Measurements from ENCODE around the gene ARHGAP6.

DNA sequence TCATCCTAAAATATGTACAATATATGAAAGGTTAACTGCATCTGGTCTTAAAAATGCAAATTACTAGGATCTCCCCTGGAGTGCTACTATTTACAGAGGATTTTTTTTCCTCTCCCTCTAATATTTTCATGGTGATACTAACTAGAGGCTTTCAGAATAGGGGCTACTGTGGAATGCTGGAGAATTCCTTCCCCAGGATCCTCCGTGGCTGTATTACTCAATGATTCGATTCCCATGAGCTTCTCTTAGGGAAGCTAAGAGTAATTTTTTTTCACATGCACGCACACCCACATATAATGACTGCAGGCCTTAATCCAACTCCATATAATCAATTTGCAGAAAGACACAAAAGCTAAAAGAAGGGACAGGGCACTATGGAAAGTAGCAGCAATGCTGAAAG lies 184.7 kb downstream of the ARHGAP6 start:
- TF ChIP-seq, protein P1, sequence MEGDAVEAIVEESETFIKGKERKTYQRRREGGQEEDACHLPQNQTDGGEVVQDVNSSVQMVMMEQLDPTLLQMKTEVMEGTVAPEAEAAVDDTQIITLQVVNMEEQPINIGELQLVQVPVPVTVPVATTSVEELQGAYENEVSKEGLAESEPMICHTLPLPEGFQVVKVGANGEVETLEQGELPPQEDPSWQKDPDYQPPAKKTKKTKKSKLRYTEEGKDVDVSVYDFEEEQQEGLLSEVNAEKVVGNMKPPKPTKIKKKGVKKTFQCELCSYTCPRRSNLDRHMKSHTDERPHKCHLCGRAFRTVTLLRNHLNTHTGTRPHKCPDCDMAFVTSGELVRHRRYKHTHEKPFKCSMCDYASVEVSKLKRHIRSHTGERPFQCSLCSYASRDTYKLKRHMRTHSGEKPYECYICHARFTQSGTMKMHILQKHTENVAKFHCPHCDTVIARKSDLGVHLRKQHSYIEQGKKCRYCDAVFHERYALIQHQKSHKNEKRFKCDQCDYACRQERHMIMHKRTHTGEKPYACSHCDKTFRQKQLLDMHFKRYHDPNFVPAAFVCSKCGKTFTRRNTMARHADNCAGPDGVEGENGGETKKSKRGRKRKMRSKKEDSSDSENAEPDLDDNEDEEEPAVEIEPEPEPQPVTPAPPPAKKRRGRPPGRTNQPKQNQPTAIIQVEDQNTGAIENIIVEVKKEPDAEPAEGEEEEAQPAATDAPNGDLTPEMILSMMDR (IDR thresholded peaks at IDR 0.05; ENCODE audit: low read length) = no peak
- TF ChIP-seq EZH2 (optimal IDR thresholded peaks at IDR 0.05; ENCODE audit: low read depth, low read length) = no peak
